Left ventricle myocardium inferior (tissue), 1 donor: Measurements from ENCODE around the gene IQSEC1. TPM values are rescaled to one million over a fixed set of nuclear protein-coding genes. Genes with fewer than 3 reads are reported as not detected.
"Not testable (repeated sequence)": the region's sequence is repeated elsewhere in the genome, so short reads cannot be mapped to it uniquely, and the experiment has no call there.

Source experiments
- DNase-seq: peaks from one replicate; pipeline ENCODE4 v3.0.0-alpha.2; 2020
- H3K27ac ChIP-seq: fragments of 200-600 bp; replicated peaks from 2 replicates; pipeline ENCODE4 v1.8.0; 2021
- H3K27me3 ChIP-seq: fragments of 200-600 bp; 2 replicates; pipeline ENCODE4 v1.8.0; 2021; ENCODE audit warnings: low read depth
- H3K36me3 ChIP-seq: fragments of 200-600 bp; 2 replicates; pipeline ENCODE4 v1.8.0; 2021
- H3K4me1 ChIP-seq: fragments of 200-600 bp; 2 replicates; pipeline ENCODE4 v1.8.0; 2021
- H3K4me3 ChIP-seq: fragments of 200-600 bp; 2 replicates; pipeline ENCODE4 v1.8.0; 2021; ENCODE audit warnings: mild to moderate bottlenecking, moderate library complexity
- H3K9me3 ChIP-seq: fragments of 200-600 bp; replicated peaks from 2 replicates; pipeline ENCODE4 v1.8.0; 2021
- CTCF ChIP-seq: fragments of 200-600 bp; IDR thresholded peaks from 2 replicates; pipeline ENCODE4 v1.8.0; 2021; ENCODE audit warnings: antibody characterized with exemption, mild to moderate bottlenecking, borderline replicate concordance
- intact Hi-C: fragments of 100-400 bp; cut with micrococcal nuclease; formaldehyde crosslinking; loops from one replicate; pipeline ENCODE4 v1.11.0; 2022
- total RNA-seq: library from RNA; stranded (reverse); fragmentation: NEBNext Ultra II Directional; extraction: Animal tissue kit (Norgen Biotek cat#: 25700); gene quantifications from one replicate; pipeline ENCODE4 v1.2.1, GENCODE V29; 2021
- donor health status: DM: no; HTN: yes; CAD: no; lungs with severe emphysema.

Gene IQSEC1
- total RNA-seq, 1 donor from 2014 or later = 78.6 TPM

- H3K36me3 ChIP-seq = no peaks in the 10 kb centered on the region
- H3K9me3 ChIP-seq = no peaks in the 10 kb centered on the region
- DNase-seq = no peak
- no peak overlapping the region for H3K27ac ChIP-seq
- H3K27me3 ChIP-seq = no peaks in the 10 kb centered on the region
- intact Hi-C loops = loop anchor here (10.0 kb wide), 1 partner anchor 135 kb away; no protein-coding TSS in a partner anchor
- no peaks in the 10 kb centered on the region for H3K4me1 ChIP-seq
- H3K4me3 ChIP-seq = no peak overlapping the region
- no peak for TF ChIP-seq CTCF
Observed at GRCh38 chr3:12859840-12860239, 213.4 kb downstream of the IQSEC1 start.

GRCh38 chr3:12856626-12857025 lies 216.6 kb downstream of the IQSEC1 start:
- H3K27ac ChIP-seq = no peak overlapping the region
- H3K9me3 ChIP-seq = no peaks in the 10 kb centered on the region
- H3K27me3 ChIP-seq = no peaks in the 10 kb centered on the region
- no peak for TF ChIP-seq CTCF
- H3K36me3 ChIP-seq = no peaks in the 10 kb centered on the region
- H3K4me3 ChIP-seq = no peak overlapping the region
- DNase-seq = no peak
- intact Hi-C loops = no loop called here
- no peaks in the 10 kb centered on the region for H3K4me1 ChIP-seq

GRCh38 chr3:12854565-12854964 lies 218.7 kb downstream of the IQSEC1 start:
- DNase-seq = no peak

GRCh38 chr3:12853847-12854246 lies 219.4 kb downstream of the IQSEC1 start:
- H3K27me3 ChIP-seq, H3K36me3 ChIP-seq, H3K4me1 ChIP-seq, intact Hi-C loops, DNase-seq, H3K9me3 ChIP-seq, H3K4me3 ChIP-seq, H3K27ac ChIP-seq: not testable (repeated sequence)

More at GRCh38 chr3:12854565-12854964, 218.7 kb downstream of the IQSEC1 start:
- H3K4me1 ChIP-seq = no peaks in the 10 kb centered on the region
- no peak overlapping the region for H3K4me3 ChIP-seq
- H3K36me3 ChIP-seq = no peaks in the 10 kb centered on the region
- TF ChIP-seq CTCF = no peak
- intact Hi-C loops = no loop called here
- no peaks in the 10 kb centered on the region for H3K27me3 ChIP-seq
- no peaks in the 10 kb centered on the region for H3K9me3 ChIP-seq
- H3K27ac ChIP-seq = no peak overlapping the region

GRCh38 chr3:12852201-12852600 lies 221.0 kb downstream of the IQSEC1 start:
- DNase-seq = no peak
- Histone ChIP-seq H3K9me3 (no peaks in the 10 kb centered on the region), H3K27me3 (no peaks in the 10 kb centered on the region), H3K36me3 (no peaks in the 10 kb centered on the region), H3K27ac (no peak overlapping the region), H3K4me1 (no peaks in the 10 kb centered on the region), H3K4me3 (no peak overlapping the region)
- intact Hi-C loops = no loop called here
- TF ChIP-seq CTCF = no peak

Other genes starting within 250 kb of the IQSEC1 start
- 880 TPM for gene RPL32, start 231.9 kb downstream of the IQSEC1 start, total RNA-seq